Measurements from ENCODE around the gene PRUNE2.
A peak's percentile ranks its signal among the peaks of the same experiment; 100 is the strongest.

Gene PRUNE2

GRCh38 chr9:76902395-76902794, 3.5 kb downstream of the PRUNE2 start:
- no peak for DNase-seq (ENCODE audit: low spot score)

- no peak for DNase-seq (ENCODE audit: low spot score)
These were observed 4.1 kb downstream of the PRUNE2 start for GRCh38 chr9:76901801-76902200.

GRCh38 chr9:76900884-76901440, 5.0 kb downstream of the PRUNE2 start:
- no peak for DNase-seq (ENCODE audit: low spot score)

GRCh38 chr9:76898786-76899185, 7.1 kb downstream of the PRUNE2 start:
- DNase-seq (ENCODE audit: low spot score) = no peak

- no peak for DNase-seq (ENCODE audit: low spot score)
These were observed 7.9 kb downstream of the PRUNE2 start for GRCh38 chr9:76897804-76898525.

GRCh38 chr9:76896035-76896434, 9.9 kb downstream of the PRUNE2 start:
- no peak for DNase-seq (ENCODE audit: low spot score)

- no peak for DNase-seq (ENCODE audit: low spot score)
These were observed 10.7 kb downstream of the PRUNE2 start for GRCh38 chr9:76895186-76895585.

- no peak for DNase-seq (ENCODE audit: low spot score)
These were observed 11.7 kb downstream of the PRUNE2 start for GRCh38 chr9:76894198-76894597.

GRCh38 chr9:76893395-76893932, 12.4 kb downstream of the PRUNE2 start:
- DNase-seq (ENCODE audit: low spot score) = no peak

- DNase-seq (ENCODE audit: low spot score) = no peak
These were observed 14.0 kb downstream of the PRUNE2 start for GRCh38 chr9:76891874-76892273.

GRCh38 chr9:76891279-76891678, 14.6 kb downstream of the PRUNE2 start:
- no peak for DNase-seq (ENCODE audit: low spot score)

GRCh38 chr9:76887951-76888350, 18.0 kb downstream of the PRUNE2 start:
- DNase-seq (ENCODE audit: low spot score) = peak; percentile 17

GRCh38 chr9:76887003-76887821, 18.7 kb downstream of the PRUNE2 start:
- DNase-seq (ENCODE audit: low spot score) = peak; percentile 21

GRCh38 chr9:76886318-76886717, 19.6 kb downstream of the PRUNE2 start:
- no peak for DNase-seq (ENCODE audit: low spot score)

GRCh38 chr9:76884823-76885222, 21.1 kb downstream of the PRUNE2 start:
- no peak for DNase-seq (ENCODE audit: low spot score)

GRCh38 chr9:76883341-76883855, 22.5 kb downstream of the PRUNE2 start:
- DNase-seq (ENCODE audit: low spot score) = no peak

- DNase-seq (ENCODE audit: low spot score) = no peak
These were observed 23.2 kb downstream of the PRUNE2 start for GRCh38 chr9:76882686-76883085.

GRCh38 chr9:76880210-76880609, 25.7 kb downstream of the PRUNE2 start:
- DNase-seq (ENCODE audit: low spot score) = no peak

- no peak for DNase-seq (ENCODE audit: low spot score)
These were observed 27.0 kb downstream of the PRUNE2 start for GRCh38 chr9:76878933-76879332.

- DNase-seq (ENCODE audit: low spot score) = no peak
These were observed 28.0 kb downstream of the PRUNE2 start for GRCh38 chr9:76877961-76878360.

- no peak for DNase-seq (ENCODE audit: low spot score)
These were observed 29.8 kb downstream of the PRUNE2 start for GRCh38 chr9:76876098-76876497.

- no peak for DNase-seq (ENCODE audit: low spot score)
These were observed 32.1 kb downstream of the PRUNE2 start for GRCh38 chr9:76873821-76874220.

Measured in SW480 (cell line).